ENCODE data around the gene MYO9B.

MYO9B gene

GRCh38 chr19:17259118-17259780, 183.7 kb downstream of the MYO9B start:
- DNase-seq (ENCODE audit: low read depth) = no peak
- TF ChIP-seq CTCF (IDR thresholded peaks at IDR 0.05; ENCODE audit: low read length, missing control alignments) = no peak
- no peak overlapping the region for H3K4me3 ChIP-seq (replicated peaks; ENCODE audit: low read depth, low read length)

- H3K4me3 ChIP-seq (replicated peaks; ENCODE audit: low read depth, low read length) = no peak overlapping the region
- DNase-seq (ENCODE audit: low read depth) = no peak
- TF ChIP-seq CTCF (IDR thresholded peaks at IDR 0.05; ENCODE audit: low read length, missing control alignments) = no peak
These were observed 184.4 kb downstream of the MYO9B start for GRCh38 chr19:17259934-17260333.

- no peak overlapping the region for H3K4me3 ChIP-seq (replicated peaks; ENCODE audit: low read depth, low read length)
- TF ChIP-seq CTCF (IDR thresholded peaks at IDR 0.05; ENCODE audit: low read length, missing control alignments) = peak; percentile 94
- DNase-seq (ENCODE audit: low read depth) = peak; percentile 81
These were observed 185.3 kb downstream of the MYO9B start for GRCh38 chr19:17260842-17261325.

GRCh38 chr19:17262557-17262956, 187.0 kb downstream of the MYO9B start:
- no peak overlapping the region for H3K4me3 ChIP-seq (replicated peaks; ENCODE audit: low read depth, low read length)
- TF ChIP-seq CTCF (IDR thresholded peaks at IDR 0.05; ENCODE audit: low read length, missing control alignments) = no peak
- DNase-seq (ENCODE audit: low read depth) = no peak

Data from fibroblast of pulmonary artery (primary cell).